HG03066 (cell line): ENCODE measurements around the gene SLC27A1.
"Not testable (repeated sequence)": the region's sequence is repeated elsewhere in the genome, so short reads cannot be mapped to it uniquely, and the experiment has no call there.

Experiments
- ATAC-seq: cut with Tn5 transposase; IDR thresholded peaks from one replicate; pipeline ENCODE4 v1.9.1; 2021; ENCODE audit warnings: low read depth; ENCODE audit not compliant: unreplicated experiment

Gene SLC27A1

GRCh38 chr19:17506745-17507144 is 36.4 kb downstream of the SLC27A1 start:
- no peak for ATAC-seq

GRCh38 chr19:17508558-17508933 is 38.2 kb downstream of the SLC27A1 start:
- ATAC-seq = not testable (repeated sequence)

- no peak for ATAC-seq
Observed at GRCh38 chr19:17510220-17510993, 40.1 kb downstream of the SLC27A1 start.

GRCh38 chr19:17511724-17512573 is 41.6 kb downstream of the SLC27A1 start:
- peak; percentile 60 for ATAC-seq

GRCh38 chr19:17512574-17512939 is 42.2 kb downstream of the SLC27A1 start:
- no peak for ATAC-seq

- ATAC-seq = no peak
Observed at GRCh38 chr19:17515408-17516149, 45.3 kb downstream of the SLC27A1 start.

GRCh38 chr19:17517898-17518297 is 47.6 kb downstream of the SLC27A1 start:
- ATAC-seq = no peak

GRCh38 chr19:17518654-17519053 is 48.3 kb downstream of the SLC27A1 start:
- not testable (repeated sequence) for ATAC-seq

GRCh38 chr19:17519967-17520366 is 49.6 kb downstream of the SLC27A1 start:
- no peak for ATAC-seq

GRCh38 chr19:17520865-17521264 is 50.5 kb downstream of the SLC27A1 start:
- ATAC-seq = no peak

- peak; percentile 78 for ATAC-seq
Observed at GRCh38 chr19:17522988-17523872, 52.9 kb downstream of the SLC27A1 start.

GRCh38 chr19:17524651-17525050 is 54.3 kb downstream of the SLC27A1 start:
- no peak for ATAC-seq

GRCh38 chr19:17525141-17525540 is 54.8 kb downstream of the SLC27A1 start:
- no peak for ATAC-seq

GRCh38 chr19:17526922-17527321 is 56.6 kb downstream of the SLC27A1 start:
- ATAC-seq = no peak

- no peak for ATAC-seq
Observed at GRCh38 chr19:17527326-17527725, 57.0 kb downstream of the SLC27A1 start.

- ATAC-seq = no peak
Observed at GRCh38 chr19:17528610-17529009, 58.3 kb downstream of the SLC27A1 start.

- ATAC-seq = no peak
Observed at GRCh38 chr19:17529239-17530158, 59.2 kb downstream of the SLC27A1 start.

- ATAC-seq = no peak
Observed at GRCh38 chr19:17530586-17530985, 60.3 kb downstream of the SLC27A1 start.

GRCh38 chr19:17532116-17532515 is 61.8 kb downstream of the SLC27A1 start:
- no peak for ATAC-seq
